Gastroesophageal sphincter (tissue), 3 donors: ENCODE data around the gene PARD6B.
"Not testable (repeated sequence)": the region's sequence is repeated elsewhere in the genome, so short reads cannot be mapped to it uniquely, and the experiment has no call there.

Experiments
- CTCF ChIP-seq, 4 experiments: fragments of 200-600 bp in 2 of 4; fragments of 450-650 bp in 2 of 4; sonication (generic) in 1 of 4; IDR thresholded peaks; one replicate each; pipeline ENCODE4 v1.5.1; 2017 to 2019; ENCODE audit warnings: antibody characterized with exemption in 4 of 4, mild to moderate bottlenecking in 2 of 4, moderate library complexity in 2 of 4
- EP300 ChIP-seq: sonication (generic); formaldehyde crosslinking; IDR thresholded peaks from one replicate; pipeline ENCODE4 v1.6.1; 2017; ENCODE audit warnings: antibody characterized with exemption, mild to moderate bottlenecking
- POLR2A ChIP-seq, 2 donors: fragments of 450-650 bp; IDR thresholded peaks; one replicate each; pipeline ENCODE4 v1.6.1; 2017; ENCODE audit warnings: antibody characterized with exemption in 2 of 2, mild to moderate bottlenecking in 2 of 2, moderate library complexity in 1 of 2
- POLR2AphosphoS5 ChIP-seq: sonication (generic); formaldehyde crosslinking; IDR thresholded peaks from one replicate; pipeline ENCODE4 v1.6.1; 2017; ENCODE audit warnings: antibody characterized with exemption

DNA sequence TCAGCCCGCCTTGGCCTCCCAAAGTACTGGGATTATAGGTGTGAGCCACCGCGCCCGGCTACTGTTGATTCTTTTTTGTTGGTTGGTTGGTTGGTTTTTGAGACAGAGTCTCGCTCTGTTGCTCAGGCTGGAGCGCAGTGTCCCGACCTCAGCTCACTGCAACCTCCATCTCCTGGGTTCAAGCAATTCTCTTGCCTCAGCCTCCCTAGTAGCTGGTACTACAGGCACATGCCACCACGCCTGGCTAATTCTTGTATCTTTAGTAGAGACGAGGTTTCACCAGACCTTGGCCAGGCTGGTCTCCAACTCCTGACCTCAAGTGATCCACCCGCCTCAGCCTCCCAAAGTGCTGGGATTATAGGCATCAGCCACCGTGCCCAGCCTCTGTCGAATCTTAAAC lies 17.0 kb upstream of the PARD6B start:
- TF ChIP-seq POLR2A (IDR thresholded peaks at IDR 0.05); EP300; CTCF (IDR thresholded peaks at IDR 0.05); POLR2AphosphoS5: not testable (repeated sequence)
